ENCODE data around the gene ACTN1.
"Not testable (repeated sequence)": the region's sequence is repeated elsewhere in the genome, so short reads cannot be mapped to it uniquely, and the experiment has no call there.

Gene ACTN1

DNA sequence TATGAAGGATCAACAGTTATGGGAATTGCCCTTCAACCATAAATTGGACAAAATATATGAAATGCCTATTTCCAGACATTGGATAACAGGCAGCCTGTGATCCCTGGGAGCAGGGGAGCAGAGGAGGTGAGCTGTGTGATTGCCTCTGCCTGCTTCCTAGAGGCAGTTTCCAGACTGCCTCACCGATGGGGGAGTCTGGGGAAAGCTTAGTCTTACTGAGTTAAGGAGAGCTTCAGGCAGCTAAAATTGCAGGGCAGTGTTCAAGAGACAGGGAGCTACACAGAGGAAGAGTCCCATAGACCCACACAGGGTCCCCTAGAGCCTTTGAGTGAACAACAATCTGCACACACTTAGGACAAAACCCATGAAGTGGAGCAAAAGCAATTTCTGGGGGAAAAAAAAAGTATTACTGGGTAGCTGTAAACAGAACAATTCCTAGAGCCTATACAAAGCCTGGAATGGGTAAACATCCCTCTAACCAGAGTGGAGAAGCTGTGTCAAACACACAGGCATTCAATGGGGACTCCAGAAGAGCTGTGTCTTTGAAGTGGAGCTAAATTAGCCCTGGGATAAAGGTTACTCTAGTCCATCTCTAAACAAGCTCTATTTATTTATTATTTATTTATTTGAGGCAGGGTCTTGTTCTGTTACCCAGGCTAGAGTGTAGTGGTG lies 48.3 kb upstream of the ACTN1 start:
- ChIA-PET CTCF (no interaction called here), POLR2A (interaction anchor here (0.8 kb wide), 1 partner anchor 74 kb away, joined by 4 read pairs; no protein-coding TSS in a partner anchor)
- Histone ChIP-seq H3K4me3 (ENCODE audit: low read depth, low read length) (no peak overlapping the region), H3K36me3 (ENCODE audit: control insufficient read depth in 2 of 2, insufficient read depth in 1 of 2, low read length in 2 of 2) (no peaks in the 10 kb centered on the region), H3K4me1 (ENCODE audit: control insufficient read depth, insufficient read depth, low read length) (no peaks in the 10 kb centered on the region), H3K9me3 (ENCODE audit: control insufficient read depth, insufficient read depth, low read depth, low read length) (no peaks in the 10 kb centered on the region), H3K27ac (ENCODE audit: extremely low read depth, low read depth, low read length) (no peak overlapping the region)
- TF ChIP-seq, protein P1, sequence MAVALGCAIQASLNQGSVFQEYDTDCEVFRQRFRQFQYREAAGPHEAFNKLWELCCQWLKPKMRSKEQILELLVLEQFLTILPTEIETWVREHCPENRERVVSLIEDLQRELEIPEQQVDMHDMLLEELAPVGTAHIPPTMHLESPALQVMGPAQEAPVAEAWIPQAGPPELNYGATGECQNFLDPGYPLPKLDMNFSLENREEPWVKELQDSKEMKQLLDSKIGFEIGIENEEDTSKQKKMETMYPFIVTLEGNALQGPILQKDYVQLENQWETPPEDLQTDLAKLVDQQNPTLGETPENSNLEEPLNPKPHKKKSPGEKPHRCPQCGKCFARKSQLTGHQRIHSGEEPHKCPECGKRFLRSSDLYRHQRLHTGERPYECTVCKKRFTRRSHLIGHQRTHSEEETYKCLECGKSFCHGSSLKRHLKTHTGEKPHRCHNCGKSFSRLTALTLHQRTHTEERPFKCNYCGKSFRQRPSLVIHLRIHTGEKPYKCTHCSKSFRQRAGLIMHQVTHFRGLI (tag by site-specific recombination; IDR thresholded peaks at IDR 0.05): no peak

DNA sequence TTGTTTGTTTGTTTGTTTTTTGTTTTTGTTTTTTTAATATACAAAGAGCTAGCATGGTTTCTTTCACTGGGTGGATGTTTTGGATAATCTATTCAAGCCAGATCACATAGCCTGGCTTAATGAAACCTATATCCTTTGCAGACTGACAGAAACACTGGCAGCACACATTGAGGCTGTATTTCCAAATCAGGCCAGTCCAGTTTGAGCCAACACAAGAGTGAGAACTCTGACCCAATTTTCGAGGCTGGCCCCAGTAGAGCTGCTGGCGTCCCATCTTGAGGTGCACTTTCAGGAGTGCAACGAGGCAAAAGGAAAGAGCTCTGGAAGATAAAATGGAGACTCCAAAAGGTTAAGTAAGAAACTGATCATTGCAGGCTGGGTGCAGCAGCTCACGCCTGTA lies 43.9 kb upstream of the ACTN1 start:
- CTCF ChIA-PET: interaction anchor here (0.7 kb wide), 1 partner anchor 15 kb away, joined by 3 read pairs; no protein-coding TSS in a partner anchor
- H3K4me1 ChIP-seq (ENCODE audit: control insufficient read depth, insufficient read depth, low read length): no peaks in the 10 kb centered on the region
- H3K4me3 ChIP-seq (ENCODE audit: low read depth, low read length): no peak overlapping the region
- H3K27ac ChIP-seq (ENCODE audit: extremely low read depth, low read depth, low read length): no peak overlapping the region
- TF ChIP-seq ZBTB8A (tag by site-specific recombination; IDR thresholded peaks at IDR 0.05) (no peak), ZNF140 (tag by site-specific recombination; IDR thresholded peaks at IDR 0.05) (no peak), SP7 (tag by site-specific recombination; IDR thresholded peaks at IDR 0.05) (no peak), OSR2 (tag by site-specific recombination; IDR thresholded peaks at IDR 0.05) (no peak), HOXD13 (CRISPR knock-in tag; IDR thresholded peaks at IDR 0.05; ENCODE audit: borderline replicate concordance) (no peak), ZNF391 (tag by site-specific recombination; IDR thresholded peaks at IDR 0.05; ENCODE audit: borderline replicate concordance, low read depth) (no peak), ZNF626 (tag by site-specific recombination; IDR thresholded peaks at IDR 0.05) (no peak), ZNF404 (tag by site-specific recombination; IDR thresholded peaks at IDR 0.05) (no peak), FEZF1 (tag by site-specific recombination; IDR thresholded peaks at IDR 0.05) (no peak), ZNF707 (tag by site-specific recombination; IDR thresholded peaks at IDR 0.05) (no peak)
- TF ChIP-seq, protein P2, sequence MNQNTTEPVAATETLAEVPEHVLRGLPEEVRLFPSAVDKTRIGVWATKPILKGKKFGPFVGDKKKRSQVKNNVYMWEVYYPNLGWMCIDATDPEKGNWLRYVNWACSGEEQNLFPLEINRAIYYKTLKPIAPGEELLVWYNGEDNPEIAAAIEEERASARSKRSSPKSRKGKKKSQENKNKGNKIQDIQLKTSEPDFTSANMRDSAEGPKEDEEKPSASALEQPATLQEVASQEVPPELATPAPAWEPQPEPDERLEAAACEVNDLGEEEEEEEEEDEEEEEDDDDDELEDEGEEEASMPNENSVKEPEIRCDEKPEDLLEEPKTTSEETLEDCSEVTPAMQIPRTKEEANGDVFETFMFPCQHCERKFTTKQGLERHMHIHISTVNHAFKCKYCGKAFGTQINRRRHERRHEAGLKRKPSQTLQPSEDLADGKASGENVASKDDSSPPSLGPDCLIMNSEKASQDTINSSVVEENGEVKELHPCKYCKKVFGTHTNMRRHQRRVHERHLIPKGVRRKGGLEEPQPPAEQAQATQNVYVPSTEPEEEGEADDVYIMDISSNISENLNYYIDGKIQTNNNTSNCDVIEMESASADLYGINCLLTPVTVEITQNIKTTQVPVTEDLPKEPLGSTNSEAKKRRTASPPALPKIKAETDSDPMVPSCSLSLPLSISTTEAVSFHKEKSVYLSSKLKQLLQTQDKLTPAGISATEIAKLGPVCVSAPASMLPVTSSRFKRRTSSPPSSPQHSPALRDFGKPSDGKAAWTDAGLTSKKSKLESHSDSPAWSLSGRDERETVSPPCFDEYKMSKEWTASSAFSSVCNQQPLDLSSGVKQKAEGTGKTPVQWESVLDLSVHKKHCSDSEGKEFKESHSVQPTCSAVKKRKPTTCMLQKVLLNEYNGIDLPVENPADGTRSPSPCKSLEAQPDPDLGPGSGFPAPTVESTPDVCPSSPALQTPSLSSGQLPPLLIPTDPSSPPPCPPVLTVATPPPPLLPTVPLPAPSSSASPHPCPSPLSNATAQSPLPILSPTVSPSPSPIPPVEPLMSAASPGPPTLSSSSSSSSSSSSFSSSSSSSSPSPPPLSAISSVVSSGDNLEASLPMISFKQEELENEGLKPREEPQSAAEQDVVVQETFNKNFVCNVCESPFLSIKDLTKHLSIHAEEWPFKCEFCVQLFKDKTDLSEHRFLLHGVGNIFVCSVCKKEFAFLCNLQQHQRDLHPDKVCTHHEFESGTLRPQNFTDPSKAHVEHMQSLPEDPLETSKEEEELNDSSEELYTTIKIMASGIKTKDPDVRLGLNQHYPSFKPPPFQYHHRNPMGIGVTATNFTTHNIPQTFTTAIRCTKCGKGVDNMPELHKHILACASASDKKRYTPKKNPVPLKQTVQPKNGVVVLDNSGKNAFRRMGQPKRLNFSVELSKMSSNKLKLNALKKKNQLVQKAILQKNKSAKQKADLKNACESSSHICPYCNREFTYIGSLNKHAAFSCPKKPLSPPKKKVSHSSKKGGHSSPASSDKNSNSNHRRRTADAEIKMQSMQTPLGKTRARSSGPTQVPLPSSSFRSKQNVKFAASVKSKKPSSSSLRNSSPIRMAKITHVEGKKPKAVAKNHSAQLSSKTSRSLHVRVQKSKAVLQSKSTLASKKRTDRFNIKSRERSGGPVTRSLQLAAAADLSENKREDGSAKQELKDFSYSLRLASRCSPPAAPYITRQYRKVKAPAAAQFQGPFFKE (tag by site-specific recombination; IDR thresholded peaks at IDR 0.05; ENCODE audit: borderline replicate concordance): no peak
- H3K36me3 ChIP-seq (ENCODE audit: control insufficient read depth in 2 of 2, insufficient read depth in 1 of 2, low read length in 2 of 2): no peaks in the 10 kb centered on the region
- H3K9me3 ChIP-seq (ENCODE audit: control insufficient read depth, insufficient read depth, low read depth, low read length): no peaks in the 10 kb centered on the region
- POLR2A ChIA-PET: no interaction called here

DNA sequence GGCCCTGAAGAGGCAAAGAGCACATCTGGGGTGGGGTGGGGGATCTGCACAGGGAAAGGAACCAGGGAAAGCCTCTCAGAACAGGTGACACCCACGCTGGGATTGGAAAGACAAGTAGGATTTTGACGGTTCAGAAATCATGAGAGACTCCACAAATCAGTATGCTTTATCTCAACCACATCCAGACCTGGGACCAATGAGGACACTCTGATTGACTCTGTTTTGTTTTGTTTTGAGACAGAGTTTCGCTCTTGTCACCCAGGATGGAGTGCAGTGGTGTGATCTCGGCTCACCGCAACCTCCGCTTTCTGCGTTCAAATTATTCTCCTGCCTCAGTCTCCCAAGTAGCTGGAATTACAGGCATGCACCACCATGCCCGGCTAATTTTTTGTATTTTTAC lies 43.0 kb upstream of the ACTN1 start:
- POLR2A ChIA-PET; H3K27ac ChIP-seq (ENCODE audit: extremely low read depth, low read depth, low read length): not testable (repeated sequence)
- CTCF ChIA-PET: interaction anchor here (0.6 kb wide), 1 partner anchor 109 kb away, joined by 3 read pairs; no protein-coding TSS in a partner anchor

More for the DNA sequence above, 43.0 kb upstream of the ACTN1 start:
- not testable (repeated sequence) for H3K36me3 ChIP-seq (ENCODE audit: control insufficient read depth in 2 of 2, insufficient read depth in 1 of 2, low read length in 2 of 2); H3K4me3 ChIP-seq (ENCODE audit: low read depth, low read length); H3K9me3 ChIP-seq (ENCODE audit: control insufficient read depth, insufficient read depth, low read depth, low read length); H3K4me1 ChIP-seq (ENCODE audit: control insufficient read depth, insufficient read depth, low read length)
